ENCODE results near the gene YLPM1. TPM values are rescaled to one million over a fixed set of nuclear protein-coding genes. Genes with fewer than 3 reads are reported as not detected.

The YLPM1 gene, protein sequence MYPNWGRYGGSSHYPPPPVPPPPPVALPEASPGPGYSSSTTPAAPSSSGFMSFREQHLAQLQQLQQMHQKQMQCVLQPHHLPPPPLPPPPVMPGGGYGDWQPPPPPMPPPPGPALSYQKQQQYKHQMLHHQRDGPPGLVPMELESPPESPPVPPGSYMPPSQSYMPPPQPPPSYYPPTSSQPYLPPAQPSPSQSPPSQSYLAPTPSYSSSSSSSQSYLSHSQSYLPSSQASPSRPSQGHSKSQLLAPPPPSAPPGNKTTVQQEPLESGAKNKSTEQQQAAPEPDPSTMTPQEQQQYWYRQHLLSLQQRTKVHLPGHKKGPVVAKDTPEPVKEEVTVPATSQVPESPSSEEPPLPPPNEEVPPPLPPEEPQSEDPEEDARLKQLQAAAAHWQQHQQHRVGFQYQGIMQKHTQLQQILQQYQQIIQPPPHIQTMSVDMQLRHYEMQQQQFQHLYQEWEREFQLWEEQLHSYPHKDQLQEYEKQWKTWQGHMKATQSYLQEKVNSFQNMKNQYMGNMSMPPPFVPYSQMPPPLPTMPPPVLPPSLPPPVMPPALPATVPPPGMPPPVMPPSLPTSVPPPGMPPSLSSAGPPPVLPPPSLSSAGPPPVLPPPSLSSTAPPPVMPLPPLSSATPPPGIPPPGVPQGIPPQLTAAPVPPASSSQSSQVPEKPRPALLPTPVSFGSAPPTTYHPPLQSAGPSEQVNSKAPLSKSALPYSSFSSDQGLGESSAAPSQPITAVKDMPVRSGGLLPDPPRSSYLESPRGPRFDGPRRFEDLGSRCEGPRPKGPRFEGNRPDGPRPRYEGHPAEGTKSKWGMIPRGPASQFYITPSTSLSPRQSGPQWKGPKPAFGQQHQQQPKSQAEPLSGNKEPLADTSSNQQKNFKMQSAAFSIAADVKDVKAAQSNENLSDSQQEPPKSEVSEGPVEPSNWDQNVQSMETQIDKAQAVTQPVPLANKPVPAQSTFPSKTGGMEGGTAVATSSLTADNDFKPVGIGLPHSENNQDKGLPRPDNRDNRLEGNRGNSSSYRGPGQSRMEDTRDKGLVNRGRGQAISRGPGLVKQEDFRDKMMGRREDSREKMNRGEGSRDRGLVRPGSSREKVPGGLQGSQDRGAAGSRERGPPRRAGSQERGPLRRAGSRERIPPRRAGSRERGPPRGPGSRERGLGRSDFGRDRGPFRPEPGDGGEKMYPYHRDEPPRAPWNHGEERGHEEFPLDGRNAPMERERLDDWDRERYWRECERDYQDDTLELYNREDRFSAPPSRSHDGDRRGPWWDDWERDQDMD (N-terminal part only)
- 10 to 100 TPM in 4 of 6 donors, 1 to 10 TPM in 2; 5.4 to 27.1 (median 12.1) TPM for polyA plus RNA-seq (ENCODE audit: low read depth in 6 of 6)

- peaks cover 0 to 5% of the 10 kb centered on the region in 2 donors for H3K36me3 Mint-ChIP-seq
- H3K27ac Mint-ChIP-seq, result peak within 1 kb of the TSS; percentile 92 to 99 (median 96)
- DNase-seq (peak; percentile 93), ATAC-seq (ENCODE audit: low read depth in 2 of 2) (peak; percentile 87 to 88)
- no peaks in the 10 kb centered on the region for H3K9me3 Mint-ChIP-seq
- H3K27me3 Mint-ChIP-seq, result no peaks in the 10 kb centered on the region
- H3K4me3 Mint-ChIP-seq, result peak within 1 kb of the TSS; percentile 86 to 99 (median 96)
- H3K4me1 Mint-ChIP-seq, result peaks cover 35 to 56% (median 41%) of the 10 kb centered on the region in 3 donors
Measured at GRCh38 chr14:74762917-74763802, at the start of gene YLPM1. Gene YLPM1 (plus strand): TSS chr14:74763316. CDS start chr14:74763490, 174 bp downstream.

- peak overlapping the region; percentile 92 to 97 (median 96) for H3K4me3 Mint-ChIP-seq
- H3K9me3 Mint-ChIP-seq, result no peaks in the 10 kb centered on the region
- H3K27me3 Mint-ChIP-seq, result no peaks in the 10 kb centered on the region
- H3K4me1 Mint-ChIP-seq, result peaks cover 28 to 36% (median 36%) of the 10 kb centered on the region in 3 donors
- H3K27ac Mint-ChIP-seq, result peak overlapping the region; percentile 91 to 99 (median 98)
- DNase-seq (no peak), ATAC-seq (ENCODE audit: low read depth in 2 of 2) (peak in 1 of 2 donors; percentile 0)
- H3K36me3 Mint-ChIP-seq, result peaks cover 12 to 13% of the 10 kb centered on the region in 2 donors
Measured at GRCh38 chr14:74713395-74713735, 49.8 kb upstream of the YLPM1 start.

- H3K27me3 Mint-ChIP-seq, result no peaks in the 10 kb centered on the region
- H3K36me3 Mint-ChIP-seq, result peaks cover 7 to 18% of the 10 kb centered on the region in 2 donors
Measured at GRCh38 chr14:74720526-74720925, 42.6 kb upstream of the YLPM1 start.

DNA sequence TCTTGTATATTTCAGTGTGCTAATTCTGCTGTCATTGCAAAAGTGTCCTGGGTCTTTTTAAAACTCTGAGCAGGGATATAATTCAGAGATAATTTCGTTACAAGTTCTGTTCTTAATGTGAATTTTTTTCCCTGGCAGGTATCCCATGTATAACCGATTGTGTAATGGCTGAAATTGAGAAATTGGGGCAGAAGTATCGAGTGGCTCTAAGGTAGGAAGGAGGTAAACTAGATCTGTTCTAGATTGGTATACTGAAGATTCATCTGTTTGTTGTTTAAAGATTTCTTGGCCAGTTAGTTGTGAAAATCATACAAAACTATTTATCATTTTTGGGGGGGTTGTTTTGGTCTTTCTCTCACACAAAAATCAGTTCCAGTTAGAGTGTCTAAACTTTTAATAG, 40.0 kb upstream of the YLPM1 start:
- H3K27ac Mint-ChIP-seq, result peak overlapping the region in 3 of 6 donors; percentile 31 to 72 (median 49)
- peaks cover 0 to 5% (median 2%) of the 10 kb centered on the region in 3 donors for H3K4me1 Mint-ChIP-seq
- DNase-seq (no peak), ATAC-seq (ENCODE audit: low read depth in 2 of 2) (no peak)
- H3K36me3 Mint-ChIP-seq, result peaks cover 3 to 9% of the 10 kb centered on the region in 2 donors
- no peak overlapping the region for H3K4me3 Mint-ChIP-seq
- peaks cover 0 to 3% (median 0%) of the 10 kb centered on the region in 7 donors for H3K9me3 Mint-ChIP-seq
- H3K27me3 Mint-ChIP-seq, result no peaks in the 10 kb centered on the region

More at GRCh38 chr14:74720526-74720925, 42.6 kb upstream of the YLPM1 start:
- peaks cover 0 to 5% (median 3%) of the 10 kb centered on the region in 3 donors for H3K4me1 Mint-ChIP-seq
- no peak overlapping the region for H3K4me3 Mint-ChIP-seq
- H3K9me3 Mint-ChIP-seq, result peaks cover 0 to 3% (median 0%) of the 10 kb centered on the region in 7 donors
- H3K27ac Mint-ChIP-seq, result peak overlapping the region in 1 of 6 donors; percentile 95
- ATAC-seq (ENCODE audit: low read depth in 2 of 2) (no peak), DNase-seq (no peak)

DNA sequence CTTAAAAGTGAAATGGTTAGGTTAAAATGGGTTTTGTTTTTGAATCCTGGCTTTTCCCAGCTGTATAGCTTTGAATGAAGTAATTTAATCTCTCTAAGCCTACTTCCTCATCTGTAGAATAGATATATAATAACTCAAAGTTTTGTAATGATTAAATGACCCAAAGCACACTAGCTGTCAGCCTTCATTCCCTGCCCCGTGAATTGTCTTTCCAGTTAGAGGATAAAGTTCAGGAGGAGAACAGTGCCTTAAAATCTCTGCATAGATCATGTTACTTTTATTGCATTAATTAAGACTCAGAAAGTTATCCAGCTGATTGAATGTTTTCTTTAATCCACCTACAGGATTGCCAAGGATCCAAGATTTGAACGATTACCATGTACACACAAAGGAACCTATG, 30.7 kb upstream of the YLPM1 start:
- Mint-ChIP-seq H3K27ac (no peak overlapping the region), H3K36me3 (peaks cover 8 to 29% of the 10 kb centered on the region in 2 donors), H3K4me1 (no peaks in the 10 kb centered on the region), H3K27me3 (no peaks in the 10 kb centered on the region), H3K9me3 (no peaks in the 10 kb centered on the region), H3K4me3 (no peak overlapping the region)
- no peak for DNase-seq
- no peak for ATAC-seq (ENCODE audit: low read depth in 2 of 2)

DNA sequence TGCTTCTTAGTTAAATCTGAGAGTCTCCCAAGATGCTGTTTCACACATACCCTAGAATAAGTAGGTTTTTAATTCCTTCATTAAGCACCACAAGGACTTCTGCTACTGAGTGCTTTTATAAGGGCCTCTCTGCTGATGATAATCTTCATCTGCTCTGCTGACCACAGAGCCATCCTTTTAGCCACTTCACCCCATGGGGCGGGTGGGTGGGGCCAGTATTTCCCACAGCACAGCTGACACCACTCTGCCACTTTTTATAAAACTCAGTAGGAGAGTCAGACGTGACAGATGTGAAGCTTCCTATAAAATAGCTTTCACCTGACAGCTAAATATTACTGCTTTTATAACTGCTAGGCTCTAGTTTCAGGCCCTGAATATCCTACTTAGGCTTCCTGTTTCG, 29.9 kb upstream of the YLPM1 start:
- H3K36me3 Mint-ChIP-seq, result peaks cover 8 to 30% of the 10 kb centered on the region in 2 donors
- no peaks in the 10 kb centered on the region for H3K9me3 Mint-ChIP-seq
- no peak overlapping the region for H3K27ac Mint-ChIP-seq
- DNase-seq (no peak), ATAC-seq (ENCODE audit: low read depth in 2 of 2) (no peak)
- no peaks in the 10 kb centered on the region for H3K4me1 Mint-ChIP-seq
- no peak overlapping the region for H3K4me3 Mint-ChIP-seq
- no peaks in the 10 kb centered on the region for H3K27me3 Mint-ChIP-seq

DNA sequence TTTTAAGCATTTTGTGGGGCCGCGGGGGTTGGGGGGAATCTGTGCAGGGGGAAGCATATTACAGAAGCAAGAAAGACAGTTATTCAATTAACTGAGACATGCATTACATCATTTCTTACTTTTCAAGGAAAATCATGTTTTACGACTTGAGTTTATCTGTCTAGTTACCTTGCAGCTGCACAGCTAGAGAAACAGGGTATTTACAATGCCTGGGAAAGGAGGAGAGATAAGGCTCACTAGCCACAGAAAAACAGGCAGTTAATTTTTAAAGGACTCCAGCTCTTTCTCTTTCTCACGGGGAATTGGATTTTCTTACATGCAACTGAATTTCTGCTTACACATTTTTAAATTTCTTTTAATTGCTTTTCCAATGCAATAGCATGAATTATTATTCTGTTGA, 28.0 kb upstream of the YLPM1 start:
- H3K27ac Mint-ChIP-seq, result no peak overlapping the region
- no peaks in the 10 kb centered on the region for H3K27me3 Mint-ChIP-seq
- ATAC-seq (ENCODE audit: low read depth in 2 of 2), result no peak
- peaks cover 8 to 34% of the 10 kb centered on the region in 2 donors for H3K36me3 Mint-ChIP-seq
- no peak for DNase-seq
- H3K4me1 Mint-ChIP-seq, result no peaks in the 10 kb centered on the region
- no peaks in the 10 kb centered on the region for H3K9me3 Mint-ChIP-seq
- no peak overlapping the region for H3K4me3 Mint-ChIP-seq

DNA sequence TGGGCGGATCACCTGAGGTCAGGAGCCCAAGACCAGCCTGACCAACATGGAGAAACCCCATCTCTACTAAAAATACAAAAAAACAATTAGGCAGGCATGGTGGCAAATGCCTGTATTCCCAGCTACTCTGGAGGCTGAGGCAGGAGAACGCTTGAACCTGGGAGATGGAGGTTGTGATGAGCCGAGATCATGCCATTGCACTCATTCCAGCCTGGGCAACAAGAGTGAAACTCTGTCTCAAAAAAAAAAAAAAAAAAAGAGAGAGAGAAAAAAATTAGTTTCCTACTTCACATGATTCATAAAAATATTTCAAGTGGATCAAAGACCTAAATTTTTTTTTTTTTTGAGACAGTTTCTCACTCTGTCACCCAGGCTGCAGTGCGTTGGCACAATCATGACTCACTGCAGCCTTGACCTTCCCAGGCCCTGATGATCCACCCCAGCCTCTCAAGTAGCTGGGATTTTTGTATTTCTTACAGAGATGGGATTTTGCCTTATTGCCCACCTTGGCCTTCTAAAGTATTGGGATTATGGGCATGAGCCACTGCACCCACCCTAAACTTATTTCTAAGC, 25.3 kb upstream of the YLPM1 start:
- no peaks in the 10 kb centered on the region for H3K27me3 Mint-ChIP-seq
- no peak overlapping the region for H3K4me3 Mint-ChIP-seq
- no peaks in the 10 kb centered on the region for H3K4me1 Mint-ChIP-seq
- no peaks in the 10 kb centered on the region for H3K9me3 Mint-ChIP-seq
- H3K36me3 Mint-ChIP-seq, result peaks cover 0 to 29% of the 10 kb centered on the region in 2 donors
- DNase-seq (no peak), ATAC-seq (ENCODE audit: low read depth in 2 of 2) (no peak)
- no peak overlapping the region for H3K27ac Mint-ChIP-seq

DNA sequence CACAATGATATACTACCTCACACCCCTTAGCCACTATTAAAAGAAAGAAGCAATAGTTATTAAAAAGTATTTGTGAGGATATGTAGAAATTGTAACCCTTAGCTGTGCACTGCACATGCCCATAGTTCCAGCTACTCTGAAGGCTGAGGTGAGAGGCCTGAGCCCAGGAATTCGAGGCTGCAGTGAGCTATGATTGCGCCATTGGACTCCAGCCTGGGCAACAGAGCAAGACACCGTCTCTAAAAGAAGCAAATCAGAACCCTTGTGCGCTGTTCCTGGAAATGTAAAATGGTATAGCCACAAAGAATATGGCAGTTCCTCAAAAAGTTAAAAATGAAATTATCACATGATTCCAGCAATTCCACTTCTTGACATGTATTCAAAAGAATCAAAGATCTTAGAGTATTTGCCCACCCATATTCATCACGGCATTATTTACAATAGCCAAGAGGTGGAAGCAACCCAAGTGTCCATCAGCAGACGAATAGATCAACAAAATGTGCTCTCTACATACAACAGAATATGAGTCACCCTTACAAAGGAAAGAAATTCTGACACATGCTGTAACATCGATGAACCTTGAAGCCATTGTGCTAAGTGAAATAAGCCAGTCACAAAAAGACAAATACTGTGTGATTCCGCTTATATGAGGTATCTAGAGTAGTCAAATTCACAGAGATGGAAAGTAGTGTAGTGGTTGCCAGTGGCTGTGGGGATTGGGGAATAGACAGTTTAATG, 23.7 kb upstream of the YLPM1 start:
- Mint-ChIP-seq H3K9me3 (no peaks in the 10 kb centered on the region), H3K4me1 (no peaks in the 10 kb centered on the region), H3K27me3 (no peaks in the 10 kb centered on the region), H3K4me3 (no peak overlapping the region), H3K27ac (no peak overlapping the region), H3K36me3 (peaks cover 0 to 20% of the 10 kb centered on the region in 2 donors)
- DNase-seq, result no peak
- ATAC-seq (ENCODE audit: low read depth in 2 of 2), result no peak

GRCh38 chr14:74747237-74747636, 15.9 kb upstream of the YLPM1 start:
- DNase-seq (no peak), ATAC-seq (ENCODE audit: low read depth in 2 of 2) (no peak)
- Mint-ChIP-seq H3K9me3 (peaks cover 2 to 7% (median 6%) of the 10 kb centered on the region in 7 donors), H3K4me1 (no peaks in the 10 kb centered on the region), H3K36me3 (peaks cover 0 to 9% of the 10 kb centered on the region in 2 donors), H3K27ac (no peak overlapping the region), H3K27me3 (no peaks in the 10 kb centered on the region), H3K4me3 (no peak overlapping the region)

DNA sequence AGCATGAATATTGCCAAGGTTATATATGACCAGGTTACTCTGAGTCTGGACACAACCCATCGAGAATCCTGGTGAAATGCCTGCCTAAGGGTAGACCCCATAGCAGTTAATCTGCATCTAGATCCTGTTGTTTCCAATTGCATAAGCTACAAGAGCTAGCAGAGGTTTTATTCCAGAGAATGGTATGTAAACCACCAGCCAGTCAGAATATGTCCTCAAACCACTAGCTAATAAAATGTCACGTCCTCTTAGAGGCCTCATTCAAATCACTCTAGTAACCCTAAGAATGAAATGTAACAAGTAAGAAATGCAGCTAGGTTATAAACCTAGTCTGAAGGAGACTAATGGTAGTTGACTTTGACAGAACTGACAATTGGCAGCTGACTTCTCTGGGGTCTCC, 9.0 kb upstream of the YLPM1 start:
- Mint-ChIP-seq H3K4me3 (no peak overlapping the region), H3K9me3 (peaks cover 5 to 21% (median 15%) of the 10 kb centered on the region in 7 donors), H3K4me1 (no peaks in the 10 kb centered on the region), H3K27me3 (no peaks in the 10 kb centered on the region), H3K36me3 (peaks cover 0 to 17% of the 10 kb centered on the region in 2 donors), H3K27ac (no peak overlapping the region)
- ATAC-seq (ENCODE audit: low read depth in 2 of 2), result no peak
- DNase-seq, result no peak

All from naive B cell (primary cell).